HL-60 (cell line): ENCODE data around the gene LARP4B.

Experiments
- GABPA ChIP-seq: IDR thresholded peaks from 2 replicates; pipeline ENCODE4 v1.6.1; 2012; ENCODE audit warnings: low read depth
- POLR2AphosphoS5 ChIP-seq: IDR thresholded peaks from 2 replicates; pipeline ENCODE4 v1.6.1; 2012; ENCODE audit warnings: low read depth
- TF ChIP-seq, protein P1 (sequence below): IDR thresholded peaks from one replicate; pipeline ENCODE4 v1.5.1; 2011; ENCODE audit warnings: low read length, control low read depth, inconsistent platforms; ENCODE audit not compliant: insufficient read depth
- TF ChIP-seq, protein P2 (sequence below): IDR thresholded peaks from 2 replicates; pipeline ENCODE4 v1.6.1; 2012; ENCODE audit warnings: low read depth; ENCODE audit not compliant: insufficient replicate concordance

- TF ChIP-seq POLR2AphosphoS5 = no peak
- TF ChIP-seq, protein P1, sequence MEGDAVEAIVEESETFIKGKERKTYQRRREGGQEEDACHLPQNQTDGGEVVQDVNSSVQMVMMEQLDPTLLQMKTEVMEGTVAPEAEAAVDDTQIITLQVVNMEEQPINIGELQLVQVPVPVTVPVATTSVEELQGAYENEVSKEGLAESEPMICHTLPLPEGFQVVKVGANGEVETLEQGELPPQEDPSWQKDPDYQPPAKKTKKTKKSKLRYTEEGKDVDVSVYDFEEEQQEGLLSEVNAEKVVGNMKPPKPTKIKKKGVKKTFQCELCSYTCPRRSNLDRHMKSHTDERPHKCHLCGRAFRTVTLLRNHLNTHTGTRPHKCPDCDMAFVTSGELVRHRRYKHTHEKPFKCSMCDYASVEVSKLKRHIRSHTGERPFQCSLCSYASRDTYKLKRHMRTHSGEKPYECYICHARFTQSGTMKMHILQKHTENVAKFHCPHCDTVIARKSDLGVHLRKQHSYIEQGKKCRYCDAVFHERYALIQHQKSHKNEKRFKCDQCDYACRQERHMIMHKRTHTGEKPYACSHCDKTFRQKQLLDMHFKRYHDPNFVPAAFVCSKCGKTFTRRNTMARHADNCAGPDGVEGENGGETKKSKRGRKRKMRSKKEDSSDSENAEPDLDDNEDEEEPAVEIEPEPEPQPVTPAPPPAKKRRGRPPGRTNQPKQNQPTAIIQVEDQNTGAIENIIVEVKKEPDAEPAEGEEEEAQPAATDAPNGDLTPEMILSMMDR = no peak
- TF ChIP-seq, protein P2, sequence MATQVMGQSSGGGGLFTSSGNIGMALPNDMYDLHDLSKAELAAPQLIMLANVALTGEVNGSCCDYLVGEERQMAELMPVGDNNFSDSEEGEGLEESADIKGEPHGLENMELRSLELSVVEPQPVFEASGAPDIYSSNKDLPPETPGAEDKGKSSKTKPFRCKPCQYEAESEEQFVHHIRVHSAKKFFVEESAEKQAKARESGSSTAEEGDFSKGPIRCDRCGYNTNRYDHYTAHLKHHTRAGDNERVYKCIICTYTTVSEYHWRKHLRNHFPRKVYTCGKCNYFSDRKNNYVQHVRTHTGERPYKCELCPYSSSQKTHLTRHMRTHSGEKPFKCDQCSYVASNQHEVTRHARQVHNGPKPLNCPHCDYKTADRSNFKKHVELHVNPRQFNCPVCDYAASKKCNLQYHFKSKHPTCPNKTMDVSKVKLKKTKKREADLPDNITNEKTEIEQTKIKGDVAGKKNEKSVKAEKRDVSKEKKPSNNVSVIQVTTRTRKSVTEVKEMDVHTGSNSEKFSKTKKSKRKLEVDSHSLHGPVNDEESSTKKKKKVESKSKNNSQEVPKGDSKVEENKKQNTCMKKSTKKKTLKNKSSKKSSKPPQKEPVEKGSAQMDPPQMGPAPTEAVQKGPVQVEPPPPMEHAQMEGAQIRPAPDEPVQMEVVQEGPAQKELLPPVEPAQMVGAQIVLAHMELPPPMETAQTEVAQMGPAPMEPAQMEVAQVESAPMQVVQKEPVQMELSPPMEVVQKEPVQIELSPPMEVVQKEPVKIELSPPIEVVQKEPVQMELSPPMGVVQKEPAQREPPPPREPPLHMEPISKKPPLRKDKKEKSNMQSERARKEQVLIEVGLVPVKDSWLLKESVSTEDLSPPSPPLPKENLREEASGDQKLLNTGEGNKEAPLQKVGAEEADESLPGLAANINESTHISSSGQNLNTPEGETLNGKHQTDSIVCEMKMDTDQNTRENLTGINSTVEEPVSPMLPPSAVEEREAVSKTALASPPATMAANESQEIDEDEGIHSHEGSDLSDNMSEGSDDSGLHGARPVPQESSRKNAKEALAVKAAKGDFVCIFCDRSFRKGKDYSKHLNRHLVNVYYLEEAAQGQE = no peak
- TF ChIP-seq GABPA = no peak
Measured at GRCh38 chr10:966466-967235, 35.1 kb upstream of the LARP4B start.
